Measurements from ENCODE around the gene TLDC2. TPM values are rescaled to one million over a fixed set of nuclear protein-coding genes. Genes with fewer than 3 reads are reported as not detected.

The TLDC2 gene
- total and polyA plus RNA-seq, 12 donors = 0.10 to 0.33 (median 0.26) TPM; not detected in 8

- H3K4me1 ChIP-seq (replicated peaks in 1 of 2) = peaks cover 57 to 90% of the 10 kb centered on the region in 2 donors
- WGBS, 4 donors = 23 to 37% (median 26%) methylated on average over 1 of the region's 1 CpG
- no peak overlapping the region for H3K4me3 ChIP-seq
- intact Hi-C loops (cut with DNase I) = no loop called here
- peak overlapping the region in 4 of 5 donors; percentile 6 to 72 (median 40) for H3K27ac ChIP-seq
- no peaks in the 10 kb centered on the region for H3K9me3 ChIP-seq (replicated peaks in 1 of 3)
- peaks cover 0 to 32% of the 10 kb centered on the region in 2 donors for H3K36me3 ChIP-seq (replicated peaks in 1 of 2)
- H3K27me3 ChIP-seq = no peaks in the 10 kb centered on the region
- DNase-seq = peak in 5 of 7 donors; percentile 26 to 66 (median 32)
- TF ChIP-seq POLR2A (IDR thresholded peaks at IDR 0.05) (no peak), CTCF (IDR thresholded peaks at IDR 0.05) (no peak)
These were observed 65.5 kb downstream of the TLDC2 start for GRCh38 chr20:36941401-36941835.

Other genes starting within 250 kb of the TLDC2 start
- gene SLA2, start 229.9 kb upstream of the TLDC2 start, total RNA-seq = 1 to 10 TPM in 2 of 9 donors, under 1 TPM in 7; 0.12 to 1.1 (median 0.42) TPM
- under 1 TPM; 0.18 to 0.72 (median 0.51) TPM for gene SLA2, start 229.9 kb upstream of the TLDC2 start, polyA plus RNA-seq
- gene NDRG3, start 130.0 kb upstream of the TLDC2 start, total RNA-seq = 10 to 100 TPM; 29.0 to 91.4 (median 62.0) TPM
- gene NDRG3, start 130.0 kb upstream of the TLDC2 start, polyA plus RNA-seq = 10 to 100 TPM; 40.4 to 54.4 (median 40.8) TPM
- 10 to 100 TPM in 5 of 9 donors, 1 to 10 TPM in 4; 6.7 to 19.6 (median 13.3) TPM for gene DSN1, start 102.4 kb upstream of the TLDC2 start, total RNA-seq
- 10 to 100 TPM; 18.5 to 23.5 (median 22.7) TPM for gene DSN1, start 102.4 kb upstream of the TLDC2 start, polyA plus RNA-seq
- 100 to 1,000 TPM in 6 of 9 donors, 10 to 100 TPM in 3; 27.1 to 232 (median 132) TPM for gene SAMHD1, start 75.6 kb downstream of the TLDC2 start, total RNA-seq
- 10 to 100 TPM; 53.7 to 70.5 (median 64.9) TPM for gene SAMHD1, start 75.6 kb downstream of the TLDC2 start, polyA plus RNA-seq
- gene RBL1, start 219.9 kb downstream of the TLDC2 start, total RNA-seq = 10 to 100 TPM in 1 of 9 donors, 1 to 10 TPM in 7, under 1 TPM in 1; 0.91 to 12.6 (median 6.6) TPM
- gene RBL1, start 219.9 kb downstream of the TLDC2 start, polyA plus RNA-seq = 1 to 10 TPM; 1.1 to 4.6 (median 1.8) TPM